ENCODE measurements around the gene INPP5J. TPM values are rescaled to one million over a fixed set of nuclear protein-coding genes. Genes with fewer than 3 reads are reported as not detected.
A peak's percentile ranks its signal among the peaks of the same experiment; 100 is the strongest.

INPP5J gene
- total and polyA plus RNA-seq, 2 of the 13 experiments (the other 11 are each of a cell fraction or from before 2014, with no cell fraction given): 0.24 to 1.1 TPM

- TF ChIP-seq PRDM15 (CRISPR knock-in tag; IDR thresholded peaks at IDR 0.05) (no peak), ZSCAN22 (CRISPR knock-in tag; IDR thresholded peaks at IDR 0.05) (no peak), ZNF710 (CRISPR knock-in tag; IDR thresholded peaks at IDR 0.05; ENCODE audit: borderline replicate concordance) (peak; percentile 10; the same call in 1 of the 2 replicates), ZNF451 (CRISPR knock-in tag; IDR thresholded peaks at IDR 0.05) (no peak), KDM2A (CRISPR knock-in tag; IDR thresholded peaks at IDR 0.05; ENCODE audit: borderline replicate concordance, low read depth) (peak; percentile 76), ZBTB43 (CRISPR knock-in tag; conservative IDR thresholded peaks at IDR 0.05) (no peak), ZNF224 (CRISPR knock-in tag; IDR thresholded peaks at IDR 0.05) (no peak), ONECUT2 (CRISPR knock-in tag; IDR thresholded peaks at IDR 0.05) (no peak), KLF12 (CRISPR knock-in tag; IDR thresholded peaks at IDR 0.05; ENCODE audit: borderline replicate concordance) (no peak), SP140L (CRISPR knock-in tag; IDR thresholded peaks at IDR 0.05; ENCODE audit: borderline replicate concordance) (no peak), ZNF329 (CRISPR knock-in tag; IDR thresholded peaks at IDR 0.05; ENCODE audit: low read depth) (no peak), ZNF44 (CRISPR knock-in tag; IDR thresholded peaks at IDR 0.05) (no peak), SP1 (IDR thresholded peaks at IDR 0.05) (no peak), SP1 (CRISPR knock-in tag; IDR thresholded peaks at IDR 0.05) (peak; percentile 65)
- TF ChIP-seq, protein P1, sequence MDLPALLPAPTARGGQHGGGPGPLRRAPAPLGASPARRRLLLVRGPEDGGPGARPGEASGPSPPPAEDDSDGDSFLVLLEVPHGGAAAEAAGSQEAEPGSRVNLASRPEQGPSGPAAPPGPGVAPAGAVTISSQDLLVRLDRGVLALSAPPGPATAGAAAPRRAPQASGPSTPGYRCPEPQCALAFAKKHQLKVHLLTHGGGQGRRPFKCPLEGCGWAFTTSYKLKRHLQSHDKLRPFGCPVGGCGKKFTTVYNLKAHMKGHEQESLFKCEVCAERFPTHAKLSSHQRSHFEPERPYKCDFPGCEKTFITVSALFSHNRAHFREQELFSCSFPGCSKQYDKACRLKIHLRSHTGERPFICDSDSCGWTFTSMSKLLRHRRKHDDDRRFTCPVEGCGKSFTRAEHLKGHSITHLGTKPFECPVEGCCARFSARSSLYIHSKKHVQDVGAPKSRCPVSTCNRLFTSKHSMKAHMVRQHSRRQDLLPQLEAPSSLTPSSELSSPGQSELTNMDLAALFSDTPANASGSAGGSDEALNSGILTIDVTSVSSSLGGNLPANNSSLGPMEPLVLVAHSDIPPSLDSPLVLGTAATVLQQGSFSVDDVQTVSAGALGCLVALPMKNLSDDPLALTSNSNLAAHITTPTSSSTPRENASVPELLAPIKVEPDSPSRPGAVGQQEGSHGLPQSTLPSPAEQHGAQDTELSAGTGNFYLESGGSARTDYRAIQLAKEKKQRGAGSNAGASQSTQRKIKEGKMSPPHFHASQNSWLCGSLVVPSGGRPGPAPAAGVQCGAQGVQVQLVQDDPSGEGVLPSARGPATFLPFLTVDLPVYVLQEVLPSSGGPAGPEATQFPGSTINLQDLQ (CRISPR knock-in tag; IDR thresholded peaks at IDR 0.05): no peak
- TF ChIP-seq, protein P2, sequence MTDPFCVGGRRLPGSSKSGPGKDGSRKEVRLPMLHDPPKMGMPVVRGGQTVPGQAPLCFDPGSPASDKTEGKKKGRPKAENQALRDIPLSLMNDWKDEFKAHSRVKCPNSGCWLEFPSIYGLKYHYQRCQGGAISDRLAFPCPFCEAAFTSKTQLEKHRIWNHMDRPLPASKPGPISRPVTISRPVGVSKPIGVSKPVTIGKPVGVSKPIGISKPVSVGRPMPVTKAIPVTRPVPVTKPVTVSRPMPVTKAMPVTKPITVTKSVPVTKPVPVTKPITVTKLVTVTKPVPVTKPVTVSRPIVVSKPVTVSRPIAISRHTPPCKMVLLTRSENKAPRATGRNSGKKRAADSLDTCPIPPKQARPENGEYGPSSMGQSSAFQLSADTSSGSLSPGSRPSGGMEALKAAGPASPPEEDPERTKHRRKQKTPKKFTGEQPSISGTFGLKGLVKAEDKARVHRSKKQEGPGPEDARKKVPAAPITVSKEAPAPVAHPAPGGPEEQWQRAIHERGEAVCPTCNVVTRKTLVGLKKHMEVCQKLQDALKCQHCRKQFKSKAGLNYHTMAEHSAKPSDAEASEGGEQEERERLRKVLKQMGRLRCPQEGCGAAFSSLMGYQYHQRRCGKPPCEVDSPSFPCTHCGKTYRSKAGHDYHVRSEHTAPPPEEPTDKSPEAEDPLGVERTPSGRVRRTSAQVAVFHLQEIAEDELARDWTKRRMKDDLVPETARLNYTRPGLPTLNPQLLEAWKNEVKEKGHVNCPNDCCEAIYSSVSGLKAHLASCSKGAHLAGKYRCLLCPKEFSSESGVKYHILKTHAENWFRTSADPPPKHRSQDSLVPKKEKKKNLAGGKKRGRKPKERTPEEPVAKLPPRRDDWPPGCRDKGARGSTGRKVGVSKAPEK (CRISPR knock-in tag; IDR thresholded peaks at IDR 0.05; ENCODE audit: borderline replicate concordance): no peak
These were observed 15.4 kb upstream of the INPP5J start, which contains the start of gene SELENOM (continued) for GRCh38 chr22:31107178-31107893.
